ENCODE results near the gene LYL1.

Gene LYL1

GRCh38 chr19:13104360-13104847, 1.7 kb upstream of the LYL1 start:
- in situ Hi-C loops (cut with MboI; ENCODE audit: low sequenced_read_pairs, unreplicated experiment) = no loop called here
- peak; percentile 88 for DNase-seq (ENCODE audit: low spot score)

GRCh38 chr19:13103581-13104359, 1.1 kb upstream of the LYL1 start:
- in situ Hi-C loops (cut with MboI; ENCODE audit: low sequenced_read_pairs, unreplicated experiment) = no loop called here
- no peak for TF ChIP-seq CTCF (IDR thresholded peaks at IDR 0.05; ENCODE audit: borderline replicate concordance, control extremely low read depth, extremely low read depth, insufficient read depth, missing control alignments)
- DNase-seq (ENCODE audit: low spot score) = no peak

More at GRCh38 chr19:13104360-13104847, 1.7 kb upstream of the LYL1 start:
- TF ChIP-seq CTCF (IDR thresholded peaks at IDR 0.05; ENCODE audit: borderline replicate concordance, control extremely low read depth, extremely low read depth, insufficient read depth, missing control alignments) = peak; percentile 95

- TF ChIP-seq CTCF (IDR thresholded peaks at IDR 0.05; ENCODE audit: borderline replicate concordance, control extremely low read depth, extremely low read depth, insufficient read depth, missing control alignments) = no peak
- in situ Hi-C loops (cut with MboI; ENCODE audit: low sequenced_read_pairs, unreplicated experiment) = no loop called here
- DNase-seq (ENCODE audit: low spot score) = no peak
Observed at GRCh38 chr19:13102416-13102665, 317 bp downstream of the LYL1 start.

GRCh38 chr19:13101590-13102415, 855 bp downstream of the LYL1 start:
- no peak for TF ChIP-seq CTCF (IDR thresholded peaks at IDR 0.05; ENCODE audit: borderline replicate concordance, control extremely low read depth, extremely low read depth, insufficient read depth, missing control alignments)
- in situ Hi-C loops (cut with MboI; ENCODE audit: low sequenced_read_pairs, unreplicated experiment) = no loop called here
- no peak for DNase-seq (ENCODE audit: low spot score)

GRCh38 chr19:13100841-13101589, 1.6 kb downstream of the LYL1 start:
- TF ChIP-seq CTCF (IDR thresholded peaks at IDR 0.05; ENCODE audit: borderline replicate concordance, control extremely low read depth, extremely low read depth, insufficient read depth, missing control alignments) = peak; percentile 31
- DNase-seq (ENCODE audit: low spot score) = no peak
- in situ Hi-C loops (cut with MboI; ENCODE audit: low sequenced_read_pairs, unreplicated experiment) = no loop called here

DNA sequence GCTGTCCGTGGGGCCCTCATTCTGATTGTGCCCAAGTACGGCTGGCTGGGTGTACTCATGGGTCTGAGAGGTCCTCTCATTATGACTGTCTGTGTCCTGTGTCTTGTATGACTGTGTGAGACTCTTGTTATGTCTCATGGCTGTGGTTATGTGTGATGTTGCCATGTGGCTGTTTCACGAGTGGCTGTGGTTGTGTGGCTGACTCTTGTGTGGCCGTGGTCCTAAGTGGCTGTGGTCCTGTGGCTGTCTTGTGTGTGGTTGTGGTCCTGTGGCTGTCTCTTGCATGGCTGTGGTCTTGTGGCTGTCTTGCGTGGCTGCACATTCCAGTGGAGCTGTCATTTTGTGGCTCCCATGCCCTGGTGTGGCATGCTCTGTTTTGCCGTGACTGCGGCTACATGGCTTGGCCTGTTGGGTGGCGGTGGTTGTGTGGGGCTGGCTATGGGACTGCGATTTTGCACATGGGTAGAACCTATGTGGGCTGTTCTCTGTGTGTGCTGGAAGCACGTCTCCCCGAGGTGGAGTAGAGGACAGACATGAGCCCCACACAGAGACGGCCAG, 2.5 kb downstream of the LYL1 start:
- DNase-seq (ENCODE audit: low spot score) = peak; percentile 87
- no peak for TF ChIP-seq CTCF (IDR thresholded peaks at IDR 0.05; ENCODE audit: borderline replicate concordance, control extremely low read depth, extremely low read depth, insufficient read depth, missing control alignments)
- in situ Hi-C loops (cut with MboI; ENCODE audit: low sequenced_read_pairs, unreplicated experiment) = no loop called here
